Testis (tissue), 2 donors: Measurements from ENCODE around the gene METTL3.

Experiments
- CTCF ChIP-seq, 3 experiments: fragments of 450-650 bp in 2 of 3; fragments of 200-600 bp in 1 of 3; sonication (generic) in 1 of 3; IDR thresholded peaks; one replicate each; pipeline ENCODE4 v1.5.1; 2016 to 2019; ENCODE audit warnings: antibody characterized with exemption in 3 of 3, mild to moderate bottlenecking in 2 of 3, moderate library complexity in 1 of 3
- POLR2A ChIP-seq: fragments of 450-650 bp; IDR thresholded peaks from one replicate; pipeline ENCODE4 v1.6.1; 2017; ENCODE audit warnings: antibody characterized with exemption, mild to moderate bottlenecking, moderate library complexity

GRCh38 chr14:21527318-21527679 is 16.2 kb upstream of the METTL3 start:
- TF ChIP-seq CTCF (IDR thresholded peaks at IDR 0.05) = no peak
- TF ChIP-seq POLR2A = no peak
